ENCODE results near the gene DCC. TPM values are rescaled to one million over a fixed set of nuclear protein-coding genes. Genes with fewer than 3 reads are reported as not detected.

The DCC gene
- total RNA-seq, 1 donor from 2014 or later, result 14.7 TPM

GRCh38 chr18:52546686-52547346 lies 206.8 kb downstream of the DCC start:
- H3K27ac Mint-ChIP-seq (ENCODE audit: unreplicated experiment), result no peak overlapping the region
- H3K4me3 Mint-ChIP-seq (ENCODE audit: unreplicated experiment), result no peak overlapping the region
- no peaks in the 10 kb centered on the region for H3K9me3 Mint-ChIP-seq (ENCODE audit: unreplicated experiment)
- TF ChIP-seq CTCF (IDR thresholded peaks at IDR 0.05; ENCODE audit: unreplicated experiment), result no peak
- no peaks in the 10 kb centered on the region for H3K36me3 Mint-ChIP-seq (ENCODE audit: low read depth, unreplicated experiment)
- no peak for DNase-seq (ENCODE audit: low spot score)
- H3K4me1 Mint-ChIP-seq (ENCODE audit: unreplicated experiment), result no peaks in the 10 kb centered on the region
- no peaks in the 10 kb centered on the region for H3K27me3 Mint-ChIP-seq (ENCODE audit: unreplicated experiment)

GRCh38 chr18:52553441-52553840 lies 213.4 kb downstream of the DCC start:
- TF ChIP-seq CTCF (IDR thresholded peaks at IDR 0.05; ENCODE audit: unreplicated experiment), result no peak
- DNase-seq (ENCODE audit: low spot score), result no peak
- Mint-ChIP-seq H3K27ac (ENCODE audit: unreplicated experiment) (no peak overlapping the region), H3K27me3 (ENCODE audit: unreplicated experiment) (peaks cover 5% of the 10 kb centered on the region), H3K4me1 (ENCODE audit: unreplicated experiment) (no peaks in the 10 kb centered on the region), H3K36me3 (ENCODE audit: low read depth, unreplicated experiment) (no peaks in the 10 kb centered on the region), H3K9me3 (ENCODE audit: unreplicated experiment) (no peaks in the 10 kb centered on the region), H3K4me3 (ENCODE audit: unreplicated experiment) (no peak overlapping the region)

GRCh38 chr18:52554180-52554579 lies 214.2 kb downstream of the DCC start:
- H3K4me1 Mint-ChIP-seq (ENCODE audit: unreplicated experiment), result no peaks in the 10 kb centered on the region

GRCh38 chr18:52567360-52567759 lies 227.4 kb downstream of the DCC start:
- Mint-ChIP-seq H3K36me3 (ENCODE audit: low read depth, unreplicated experiment) (no peaks in the 10 kb centered on the region), H3K9me3 (ENCODE audit: unreplicated experiment) (peaks cover 4% of the 10 kb centered on the region), H3K4me3 (ENCODE audit: unreplicated experiment) (no peak overlapping the region), H3K27ac (ENCODE audit: unreplicated experiment) (no peak overlapping the region), H3K4me1 (ENCODE audit: unreplicated experiment) (no peaks in the 10 kb centered on the region), H3K27me3 (ENCODE audit: unreplicated experiment) (no peaks in the 10 kb centered on the region)
- no peak for DNase-seq (ENCODE audit: low spot score)
- TF ChIP-seq CTCF (IDR thresholded peaks at IDR 0.05; ENCODE audit: unreplicated experiment), result no peak

More at GRCh38 chr18:52554180-52554579, 214.2 kb downstream of the DCC start:
- no peak for TF ChIP-seq CTCF (IDR thresholded peaks at IDR 0.05; ENCODE audit: unreplicated experiment)
- Mint-ChIP-seq H3K9me3 (ENCODE audit: unreplicated experiment) (no peaks in the 10 kb centered on the region), H3K27ac (ENCODE audit: unreplicated experiment) (no peak overlapping the region), H3K27me3 (ENCODE audit: unreplicated experiment) (peaks cover 5% of the 10 kb centered on the region), H3K36me3 (ENCODE audit: low read depth, unreplicated experiment) (no peaks in the 10 kb centered on the region), H3K4me3 (ENCODE audit: unreplicated experiment) (no peak overlapping the region)
- no peak for DNase-seq (ENCODE audit: low spot score)

GRCh38 chr18:52569492-52569891 lies 229.5 kb downstream of the DCC start:
- Mint-ChIP-seq H3K27ac (ENCODE audit: unreplicated experiment) (no peak overlapping the region), H3K36me3 (ENCODE audit: low read depth, unreplicated experiment) (no peaks in the 10 kb centered on the region), H3K4me1 (ENCODE audit: unreplicated experiment) (no peaks in the 10 kb centered on the region), H3K9me3 (ENCODE audit: unreplicated experiment) (peaks cover 4% of the 10 kb centered on the region), H3K27me3 (ENCODE audit: unreplicated experiment) (no peaks in the 10 kb centered on the region), H3K4me3 (ENCODE audit: unreplicated experiment) (no peak overlapping the region)
- no peak for TF ChIP-seq CTCF (IDR thresholded peaks at IDR 0.05; ENCODE audit: unreplicated experiment)
- DNase-seq (ENCODE audit: low spot score), result no peak

All from endothelial cell (in vitro differentiated cells).